Thyroid gland (tissue), 4 donors: ENCODE data around the gene PLCL2.

Experiments
- CTCF ChIP-seq, 6 experiments: fragments of 200-600 bp in 3 of 6; fragments of 450-650 bp in 3 of 6; sonication (generic) in 3 of 6; IDR thresholded peaks; one replicate each; pipeline ENCODE4 v1.5.1; 2016 to 2019; ENCODE audit warnings: antibody characterized with exemption in 6 of 6, mild to moderate bottlenecking in 2 of 6, inconsistent platforms in 1 of 6, moderate library complexity in 1 of 6
- POLR2A ChIP-seq, 2 donors: fragments of 450-650 bp; IDR thresholded peaks; one replicate each; pipeline ENCODE4 v1.6.1; 2017; ENCODE audit warnings: antibody characterized with exemption in 2 of 2, mild to moderate bottlenecking in 2 of 2, moderate library complexity in 1 of 2

- TF ChIP-seq CTCF (IDR thresholded peaks at IDR 0.05), result no peak
- no peak for TF ChIP-seq POLR2A (IDR thresholded peaks at IDR 0.05)
Observed at GRCh38 chr3:16871915-16872842, 12.6 kb upstream of the PLCL2 start.
